A549 (cell line): ENCODE measurements around the gene HOOK1.

Experiments used
- CHD2 ChIP-seq: fragments of 150-350 bp; IDR thresholded peaks from 2 replicates; pipeline ENCODE4 v1.6.1; 2014; ENCODE audit warnings: low read length; ENCODE audit not compliant: partially characterized antibody
- ESRRA ChIP-seq: fragments of 150-350 bp; IDR thresholded peaks from 2 replicates; pipeline ENCODE4 v1.6.1; 2014; ENCODE audit warnings: mild to moderate bottlenecking, low read length, borderline replicate concordance
- MAFK ChIP-seq: fragments of 450-650 bp; IDR thresholded peaks from 2 replicates; pipeline ENCODE4 v1.6.1; 2014; ENCODE audit not compliant: partially characterized antibody
- NR3C1 ChIP-seq: fragments of >200 bp; sonication (Bioruptor Twin); formaldehyde crosslinking; IDR thresholded peaks from 3 replicates; pipeline ENCODE4 v1.6.1; 2017
- POLR2A ChIP-seq: IDR thresholded peaks from 2 replicates; pipeline ENCODE4 v1.6.1; 2012; ENCODE audit warnings: mild to moderate bottlenecking, low read length
- RAD21 ChIP-seq, 2 experiments: fragments of >200 bp in 1 of 2; sonication (Bioruptor Twin) in 1 of 2; formaldehyde crosslinking in 1 of 2; IDR thresholded peaks in 1 of 2; conservative IDR thresholded peaks in 1 of 2; 2 replicates in 1 of 2; 3 replicates in 1 of 2; pipeline ENCODE4 v1.6.1; 2012 to 2018; ENCODE audit warnings: inconsistent platforms in 1 of 2
- RCOR1 ChIP-seq: fragments of 150-350 bp; IDR thresholded peaks from 2 replicates; pipeline ENCODE4 v1.6.1; 2014; ENCODE audit warnings: antibody characterized with exemption, low read length, low read depth
- SREBF2 ChIP-seq: fragments of 450-650 bp; IDR thresholded peaks from 2 replicates; pipeline ENCODE4 v1.6.1; 2014; ENCODE audit warnings: mild to moderate bottlenecking, moderate library complexity
- TF ChIP-seq, protein P1 (sequence below): fragments of 200-600 bp; sonication (generic); IDR thresholded peaks from 2 replicates; pipeline ENCODE4 v1.6.1; 2016; ENCODE audit warnings: antibody characterized with exemption, mild to moderate bottlenecking, moderate library complexity
- TF ChIP-seq, protein P2 (sequence below): IDR thresholded peaks from 2 replicates; pipeline ENCODE4 v1.6.1; 2012; ENCODE audit warnings: low read depth, borderline replicate concordance
- TF ChIP-seq, protein P3 (sequence below): fragments of >200 bp; sonication (Bioruptor Twin); formaldehyde crosslinking; IDR thresholded peaks from 3 replicates; pipeline ENCODE4 v1.5.1; 2016
- TF ChIP-seq, protein P4 (sequence below): fragments of 450-650 bp; IDR thresholded peaks from 2 replicates; pipeline ENCODE4 v1.6.1; 2014; ENCODE audit warnings: antibody characterized with exemption
- TF ChIP-seq, protein P5 (sequence below): IDR thresholded peaks from 2 replicates; pipeline ENCODE4 v1.6.1; 2012

DNA sequence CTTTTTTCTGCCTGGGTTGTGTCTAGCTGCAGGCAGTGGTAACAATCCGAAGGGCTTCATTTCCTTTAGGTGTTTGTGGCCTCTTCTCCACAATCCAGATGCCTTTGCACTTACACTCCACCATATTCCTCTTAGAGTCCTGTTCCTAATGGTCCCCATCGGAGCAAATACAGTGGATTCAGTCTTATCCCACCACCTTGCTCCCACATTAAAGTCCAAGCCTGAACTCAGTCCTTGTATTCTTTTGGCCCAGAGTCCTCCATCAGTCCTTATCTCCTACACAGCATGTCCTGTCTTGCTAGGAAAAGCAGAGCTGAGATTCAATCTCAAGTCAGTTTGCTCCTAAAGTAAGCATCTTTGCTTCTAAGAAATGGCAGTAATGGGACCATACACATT, 103.0 kb downstream of the HOOK1 start:
- TF ChIP-seq SREBF2 (no peak), CHD2 (no peak), NR3C1 (no peak), POLR2A (no peak), MAFK (no peak), ESRRA (no peak), RAD21 (conservative IDR thresholded peaks at IDR 0.05 in 1 of 2, IDR thresholded peaks at IDR 0.05 in 1 of 2) (no peak), RCOR1 (no peak)
- TF ChIP-seq, protein P1, sequence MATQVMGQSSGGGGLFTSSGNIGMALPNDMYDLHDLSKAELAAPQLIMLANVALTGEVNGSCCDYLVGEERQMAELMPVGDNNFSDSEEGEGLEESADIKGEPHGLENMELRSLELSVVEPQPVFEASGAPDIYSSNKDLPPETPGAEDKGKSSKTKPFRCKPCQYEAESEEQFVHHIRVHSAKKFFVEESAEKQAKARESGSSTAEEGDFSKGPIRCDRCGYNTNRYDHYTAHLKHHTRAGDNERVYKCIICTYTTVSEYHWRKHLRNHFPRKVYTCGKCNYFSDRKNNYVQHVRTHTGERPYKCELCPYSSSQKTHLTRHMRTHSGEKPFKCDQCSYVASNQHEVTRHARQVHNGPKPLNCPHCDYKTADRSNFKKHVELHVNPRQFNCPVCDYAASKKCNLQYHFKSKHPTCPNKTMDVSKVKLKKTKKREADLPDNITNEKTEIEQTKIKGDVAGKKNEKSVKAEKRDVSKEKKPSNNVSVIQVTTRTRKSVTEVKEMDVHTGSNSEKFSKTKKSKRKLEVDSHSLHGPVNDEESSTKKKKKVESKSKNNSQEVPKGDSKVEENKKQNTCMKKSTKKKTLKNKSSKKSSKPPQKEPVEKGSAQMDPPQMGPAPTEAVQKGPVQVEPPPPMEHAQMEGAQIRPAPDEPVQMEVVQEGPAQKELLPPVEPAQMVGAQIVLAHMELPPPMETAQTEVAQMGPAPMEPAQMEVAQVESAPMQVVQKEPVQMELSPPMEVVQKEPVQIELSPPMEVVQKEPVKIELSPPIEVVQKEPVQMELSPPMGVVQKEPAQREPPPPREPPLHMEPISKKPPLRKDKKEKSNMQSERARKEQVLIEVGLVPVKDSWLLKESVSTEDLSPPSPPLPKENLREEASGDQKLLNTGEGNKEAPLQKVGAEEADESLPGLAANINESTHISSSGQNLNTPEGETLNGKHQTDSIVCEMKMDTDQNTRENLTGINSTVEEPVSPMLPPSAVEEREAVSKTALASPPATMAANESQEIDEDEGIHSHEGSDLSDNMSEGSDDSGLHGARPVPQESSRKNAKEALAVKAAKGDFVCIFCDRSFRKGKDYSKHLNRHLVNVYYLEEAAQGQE, result no peak
- TF ChIP-seq, protein P2, sequence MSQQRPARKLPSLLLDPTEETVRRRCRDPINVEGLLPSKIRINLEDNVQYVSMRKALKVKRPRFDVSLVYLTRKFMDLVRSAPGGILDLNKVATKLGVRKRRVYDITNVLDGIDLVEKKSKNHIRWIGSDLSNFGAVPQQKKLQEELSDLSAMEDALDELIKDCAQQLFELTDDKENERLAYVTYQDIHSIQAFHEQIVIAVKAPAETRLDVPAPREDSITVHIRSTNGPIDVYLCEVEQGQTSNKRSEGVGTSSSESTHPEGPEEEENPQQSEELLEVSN, result no peak
- TF ChIP-seq, protein P3, sequence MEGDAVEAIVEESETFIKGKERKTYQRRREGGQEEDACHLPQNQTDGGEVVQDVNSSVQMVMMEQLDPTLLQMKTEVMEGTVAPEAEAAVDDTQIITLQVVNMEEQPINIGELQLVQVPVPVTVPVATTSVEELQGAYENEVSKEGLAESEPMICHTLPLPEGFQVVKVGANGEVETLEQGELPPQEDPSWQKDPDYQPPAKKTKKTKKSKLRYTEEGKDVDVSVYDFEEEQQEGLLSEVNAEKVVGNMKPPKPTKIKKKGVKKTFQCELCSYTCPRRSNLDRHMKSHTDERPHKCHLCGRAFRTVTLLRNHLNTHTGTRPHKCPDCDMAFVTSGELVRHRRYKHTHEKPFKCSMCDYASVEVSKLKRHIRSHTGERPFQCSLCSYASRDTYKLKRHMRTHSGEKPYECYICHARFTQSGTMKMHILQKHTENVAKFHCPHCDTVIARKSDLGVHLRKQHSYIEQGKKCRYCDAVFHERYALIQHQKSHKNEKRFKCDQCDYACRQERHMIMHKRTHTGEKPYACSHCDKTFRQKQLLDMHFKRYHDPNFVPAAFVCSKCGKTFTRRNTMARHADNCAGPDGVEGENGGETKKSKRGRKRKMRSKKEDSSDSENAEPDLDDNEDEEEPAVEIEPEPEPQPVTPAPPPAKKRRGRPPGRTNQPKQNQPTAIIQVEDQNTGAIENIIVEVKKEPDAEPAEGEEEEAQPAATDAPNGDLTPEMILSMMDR, result no peak
- TF ChIP-seq, protein P4, sequence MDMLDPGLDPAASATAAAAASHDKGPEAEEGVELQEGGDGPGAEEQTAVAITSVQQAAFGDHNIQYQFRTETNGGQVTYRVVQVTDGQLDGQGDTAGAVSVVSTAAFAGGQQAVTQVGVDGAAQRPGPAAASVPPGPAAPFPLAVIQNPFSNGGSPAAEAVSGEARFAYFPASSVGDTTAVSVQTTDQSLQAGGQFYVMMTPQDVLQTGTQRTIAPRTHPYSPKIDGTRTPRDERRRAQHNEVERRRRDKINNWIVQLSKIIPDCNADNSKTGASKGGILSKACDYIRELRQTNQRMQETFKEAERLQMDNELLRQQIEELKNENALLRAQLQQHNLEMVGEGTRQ, result no peak
- TF ChIP-seq, protein P5, sequence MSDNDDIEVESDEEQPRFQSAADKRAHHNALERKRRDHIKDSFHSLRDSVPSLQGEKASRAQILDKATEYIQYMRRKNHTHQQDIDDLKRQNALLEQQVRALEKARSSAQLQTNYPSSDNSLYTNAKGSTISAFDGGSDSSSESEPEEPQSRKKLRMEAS, result no peak
